ENCODE results near the gene GAS1. TPM values are rescaled to one million over a fixed set of nuclear protein-coding genes. Genes with fewer than 3 reads are reported as not detected.

Gene GAS1
- total RNA-seq, 4 donors from 2014 or later, result 15.6 to 50.4 (median 29.0) TPM

DNA sequence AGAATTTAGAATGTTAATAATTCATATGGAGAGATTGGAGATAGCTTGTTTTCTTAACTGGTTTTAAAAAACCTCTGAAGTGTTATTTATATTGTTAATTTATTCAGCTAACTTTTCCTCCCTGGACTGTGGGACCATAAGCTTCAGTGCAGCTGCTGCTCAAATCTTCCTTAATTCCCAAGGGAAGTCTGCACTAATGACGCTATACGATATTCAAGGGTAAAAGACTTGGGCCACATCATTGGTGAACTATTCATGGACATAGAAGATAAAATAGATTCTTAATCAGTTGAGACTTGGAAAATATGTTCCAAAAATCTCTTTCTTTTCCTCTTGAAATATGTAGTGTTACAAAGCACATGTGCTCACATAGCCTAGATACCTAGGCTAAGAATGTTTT is 31.1 kb upstream of the GAS1 start:
- in situ Hi-C loops (cut with MboI; ENCODE audit: low sequenced_read_pairs in 4 of 4), result loop anchor here in 1 of 4 donors (10.0 kb wide), 1 partner anchor 126 kb away; no protein-coding TSS in a partner anchor
- Histone ChIP-seq H3K4me3 (no peak overlapping the region), H3K27ac (no peak overlapping the region), H3K9me3 (no peaks in the 10 kb centered on the region), H3K27me3 (no peaks in the 10 kb centered on the region), H3K36me3 (no peaks in the 10 kb centered on the region), H3K4me1 (peaks cover 3 to 6% of the 10 kb centered on the region in 2 donors)
- TF ChIP-seq, protein P1, sequence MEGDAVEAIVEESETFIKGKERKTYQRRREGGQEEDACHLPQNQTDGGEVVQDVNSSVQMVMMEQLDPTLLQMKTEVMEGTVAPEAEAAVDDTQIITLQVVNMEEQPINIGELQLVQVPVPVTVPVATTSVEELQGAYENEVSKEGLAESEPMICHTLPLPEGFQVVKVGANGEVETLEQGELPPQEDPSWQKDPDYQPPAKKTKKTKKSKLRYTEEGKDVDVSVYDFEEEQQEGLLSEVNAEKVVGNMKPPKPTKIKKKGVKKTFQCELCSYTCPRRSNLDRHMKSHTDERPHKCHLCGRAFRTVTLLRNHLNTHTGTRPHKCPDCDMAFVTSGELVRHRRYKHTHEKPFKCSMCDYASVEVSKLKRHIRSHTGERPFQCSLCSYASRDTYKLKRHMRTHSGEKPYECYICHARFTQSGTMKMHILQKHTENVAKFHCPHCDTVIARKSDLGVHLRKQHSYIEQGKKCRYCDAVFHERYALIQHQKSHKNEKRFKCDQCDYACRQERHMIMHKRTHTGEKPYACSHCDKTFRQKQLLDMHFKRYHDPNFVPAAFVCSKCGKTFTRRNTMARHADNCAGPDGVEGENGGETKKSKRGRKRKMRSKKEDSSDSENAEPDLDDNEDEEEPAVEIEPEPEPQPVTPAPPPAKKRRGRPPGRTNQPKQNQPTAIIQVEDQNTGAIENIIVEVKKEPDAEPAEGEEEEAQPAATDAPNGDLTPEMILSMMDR (IDR thresholded peaks at IDR 0.05 in 4 of 5, conservative IDR thresholded peaks at IDR 0.05 in 1 of 5), result no peak
- TF ChIP-seq POLR2A (IDR thresholded peaks at IDR 0.05), result no peak
- intact Hi-C loops (cut with DNase I; ENCODE audit: low total_unique reads), result no loop called here
- no peak for ATAC-seq
- DNase-seq, result no peak

DNA sequence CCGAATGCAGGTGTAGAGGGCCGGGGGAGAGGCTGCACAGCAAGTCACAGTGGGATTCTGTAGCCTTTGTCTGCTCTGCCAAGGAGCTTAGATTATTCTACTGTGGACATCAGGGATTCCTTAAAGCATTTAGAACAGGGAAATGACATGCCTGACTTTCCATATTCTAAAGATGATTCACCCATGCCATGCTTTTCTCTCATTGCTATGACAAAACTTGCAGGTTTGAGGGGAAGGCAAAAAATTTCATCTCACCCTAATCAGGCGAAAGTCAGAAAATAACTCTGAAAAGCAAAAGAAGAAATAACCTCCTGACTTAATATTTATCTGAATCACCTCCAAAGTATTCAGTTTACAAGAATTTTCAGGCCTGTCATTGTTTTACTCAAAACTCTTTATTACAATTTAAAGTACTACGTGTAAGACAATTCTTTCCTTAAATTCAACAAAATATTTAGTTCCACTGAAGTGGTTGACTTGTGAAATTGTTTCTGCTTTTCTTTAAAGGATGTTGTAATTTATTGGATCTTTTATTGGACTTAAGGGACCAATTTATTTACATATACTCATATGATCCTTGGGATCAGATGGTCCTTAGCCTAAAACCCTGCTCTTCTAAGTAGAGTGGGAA is 30.0 kb upstream of the GAS1 start:
- Histone ChIP-seq H3K4me3 (no peak overlapping the region), H3K9me3 (no peaks in the 10 kb centered on the region), H3K36me3 (no peaks in the 10 kb centered on the region), H3K27ac (no peak overlapping the region), H3K4me1 (no peaks in the 10 kb centered on the region), H3K27me3 (no peaks in the 10 kb centered on the region)
- DNase-seq (no peak), ATAC-seq (no peak)
- intact Hi-C loops (cut with DNase I; ENCODE audit: low total_unique reads), result no loop called here
- in situ Hi-C loops (cut with MboI; ENCODE audit: low sequenced_read_pairs in 4 of 4), result loop anchor here in 1 of 4 donors (10.0 kb wide), 1 partner anchor 127 kb away; no protein-coding TSS in a partner anchor
- TF ChIP-seq POLR2A (IDR thresholded peaks at IDR 0.05), result no peak
- TF ChIP-seq, protein P1 (IDR thresholded peaks at IDR 0.05 in 4 of 5, conservative IDR thresholded peaks at IDR 0.05 in 1 of 5), result no peak

DNA sequence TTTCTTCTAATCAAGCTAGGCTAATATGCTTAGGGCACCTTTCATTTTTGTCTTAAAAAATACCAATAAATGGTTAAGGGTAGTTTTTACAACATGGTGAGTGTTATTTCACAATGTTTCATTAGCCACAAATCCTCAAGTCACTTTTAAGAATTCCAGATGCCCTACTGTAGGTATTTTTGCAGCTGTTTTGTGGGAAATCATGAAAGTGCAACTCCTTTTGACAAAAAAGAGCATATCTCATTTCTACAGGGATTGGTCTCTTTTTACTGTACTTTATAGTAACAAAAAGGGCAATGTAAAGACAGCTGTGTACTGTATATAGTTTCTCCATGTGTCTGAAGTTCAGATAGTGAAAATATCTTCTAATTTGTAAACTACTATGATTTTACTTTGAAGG is 28.3 kb upstream of the GAS1 start:
- ATAC-seq, result no peak
- Histone ChIP-seq H3K36me3 (no peaks in the 10 kb centered on the region), H3K4me1 (no peaks in the 10 kb centered on the region), H3K27ac (no peak overlapping the region), H3K4me3 (no peak overlapping the region), H3K27me3 (no peaks in the 10 kb centered on the region), H3K9me3 (no peaks in the 10 kb centered on the region)
- intact Hi-C loops (cut with DNase I; ENCODE audit: low total_unique reads) (no loop called here), in situ Hi-C loops (cut with MboI; ENCODE audit: low sequenced_read_pairs in 4 of 4) (loop anchor here in 1 of 4 donors (10.0 kb wide), 1 partner anchor 129 kb away; no protein-coding TSS in a partner anchor)
- TF ChIP-seq POLR2A (IDR thresholded peaks at IDR 0.05), result no peak
- TF ChIP-seq, protein P1 (IDR thresholded peaks at IDR 0.05 in 4 of 5, conservative IDR thresholded peaks at IDR 0.05 in 1 of 5), result no peak
- no peak for DNase-seq

DNA sequence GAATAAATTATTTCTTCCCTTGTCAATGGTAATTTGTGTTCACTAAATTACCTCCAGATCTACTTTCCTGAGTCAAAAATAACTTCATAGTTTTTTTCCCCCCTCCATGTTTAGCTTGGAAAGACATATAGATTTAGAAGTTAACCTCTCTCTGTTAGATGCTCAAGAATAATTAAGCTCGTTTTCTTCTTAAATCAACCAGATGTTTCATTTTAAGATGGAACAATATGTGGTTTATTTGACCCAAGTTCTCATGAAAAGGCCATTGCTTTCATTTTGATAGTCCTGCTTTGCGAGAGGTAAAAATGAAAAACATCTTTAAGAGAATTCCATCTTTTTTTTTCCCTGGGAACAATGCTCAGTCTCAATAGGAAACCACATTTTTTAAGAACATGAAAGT is 27.7 kb upstream of the GAS1 start:
- TF ChIP-seq, protein P1 (IDR thresholded peaks at IDR 0.05 in 4 of 5, conservative IDR thresholded peaks at IDR 0.05 in 1 of 5), result no peak
- TF ChIP-seq POLR2A (IDR thresholded peaks at IDR 0.05), result no peak
- no peaks in the 10 kb centered on the region for H3K4me1 ChIP-seq
- no peaks in the 10 kb centered on the region for H3K27me3 ChIP-seq
- no peak for ATAC-seq
- H3K36me3 ChIP-seq, result no peaks in the 10 kb centered on the region
- DNase-seq, result no peak
- H3K9me3 ChIP-seq, result no peaks in the 10 kb centered on the region
- in situ Hi-C loops (cut with MboI; ENCODE audit: low sequenced_read_pairs in 4 of 4) (loop anchor here in 1 of 4 donors (10.0 kb wide), 1 partner anchor 130 kb away; no protein-coding TSS in a partner anchor), intact Hi-C loops (cut with DNase I; ENCODE audit: low total_unique reads) (no loop called here)
- H3K27ac ChIP-seq, result no peak overlapping the region
- no peak overlapping the region for H3K4me3 ChIP-seq

Data from gastrocnemius medialis (tissue), 4 donors.